GM19438 (cell line): ENCODE results near the gene KRT8.
"Not testable (repeated sequence)": the region's sequence is repeated elsewhere in the genome, so short reads cannot be mapped to it uniquely, and the experiment has no call there.

Experiments used
- ATAC-seq: cut with Tn5 transposase; IDR thresholded peaks from one replicate; pipeline ENCODE4 v1.9.1; 2021; ENCODE audit warnings: low read depth; ENCODE audit not compliant: unreplicated experiment

KRT8 gene

DNA sequence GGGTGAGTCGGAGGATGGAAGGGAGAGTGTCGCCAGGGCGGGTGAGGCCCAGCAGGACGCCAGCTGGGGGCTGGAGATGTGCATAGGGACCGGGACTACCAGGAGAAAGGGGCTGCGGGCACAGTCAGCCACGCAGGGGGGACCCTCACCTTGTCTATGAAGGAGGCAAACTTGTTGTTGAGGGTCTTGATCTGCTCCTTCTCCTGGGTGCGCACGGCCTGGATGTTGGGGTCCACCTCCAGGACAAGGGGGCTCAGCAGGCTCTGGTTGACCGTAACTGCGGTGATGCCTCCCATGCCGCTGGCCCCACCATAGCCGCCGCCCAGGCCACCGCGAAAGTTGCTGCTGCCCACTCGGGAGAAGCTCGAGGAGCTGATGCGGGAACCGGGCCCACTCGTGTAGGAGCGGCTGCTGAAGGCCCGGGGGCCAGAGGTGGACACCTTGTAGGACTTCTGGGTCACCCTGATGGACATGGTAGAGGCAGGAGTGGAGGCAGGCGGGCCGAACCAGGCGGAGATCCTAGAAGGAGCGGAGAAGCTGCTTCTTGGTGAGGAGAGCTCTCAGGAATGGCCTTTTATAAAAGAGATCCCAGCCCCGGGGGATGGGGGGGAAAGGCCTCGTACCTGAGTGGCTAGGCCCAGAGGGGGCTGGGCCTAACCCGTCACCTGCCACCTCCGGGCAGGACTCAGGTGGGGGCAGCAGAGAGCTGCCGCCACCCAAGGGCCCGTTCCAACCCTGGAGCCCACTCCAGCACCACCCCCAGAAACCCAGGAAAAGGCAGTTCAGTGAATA is at the start of gene KRT8:
TSS of gene KRT8 (minus strand) at position 568 of the 792 bp plus-strand sequence. CDS start at position 473, 95 bp downstream.
- ATAC-seq, result not testable (repeated sequence)

DNA sequence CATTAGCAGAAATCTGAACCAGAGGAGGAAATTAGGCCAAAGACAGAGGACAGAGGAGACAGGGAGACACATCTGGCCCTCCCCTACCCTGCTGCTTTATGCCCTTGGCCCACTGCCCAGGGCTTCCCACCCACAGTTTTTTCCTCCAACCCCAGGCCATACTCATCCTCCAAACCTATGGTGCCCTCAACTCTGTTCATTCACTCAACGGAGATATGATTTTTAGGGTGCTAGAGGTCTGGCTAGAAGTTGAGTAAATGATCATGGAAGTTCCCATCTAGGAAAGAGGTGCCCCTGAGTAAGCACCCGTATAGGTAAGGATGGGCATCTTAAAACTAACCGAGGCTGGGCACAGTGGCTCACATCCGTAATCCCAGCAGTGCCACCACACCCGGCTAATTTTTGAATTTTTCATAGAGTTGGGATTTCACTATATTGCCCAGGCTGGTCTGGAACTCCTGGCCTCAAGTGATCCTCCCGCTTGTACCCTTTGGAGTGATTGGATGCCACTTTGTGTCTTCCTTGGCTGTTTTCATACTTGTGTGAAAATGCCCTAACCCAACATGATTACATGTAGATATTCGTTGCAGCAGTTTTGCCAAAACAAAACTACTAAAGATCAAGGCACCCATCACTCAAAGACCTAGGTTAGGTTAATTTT is 48.4 kb upstream of the KRT8 start:
- ATAC-seq, result no peak

GRCh38 chr12:52952076-52952801 is 47.4 kb upstream of the KRT8 start:
- ATAC-seq, result no peak

GRCh38 chr12:52951640-52952039 is 46.8 kb upstream of the KRT8 start:
- ATAC-seq, result no peak

DNA sequence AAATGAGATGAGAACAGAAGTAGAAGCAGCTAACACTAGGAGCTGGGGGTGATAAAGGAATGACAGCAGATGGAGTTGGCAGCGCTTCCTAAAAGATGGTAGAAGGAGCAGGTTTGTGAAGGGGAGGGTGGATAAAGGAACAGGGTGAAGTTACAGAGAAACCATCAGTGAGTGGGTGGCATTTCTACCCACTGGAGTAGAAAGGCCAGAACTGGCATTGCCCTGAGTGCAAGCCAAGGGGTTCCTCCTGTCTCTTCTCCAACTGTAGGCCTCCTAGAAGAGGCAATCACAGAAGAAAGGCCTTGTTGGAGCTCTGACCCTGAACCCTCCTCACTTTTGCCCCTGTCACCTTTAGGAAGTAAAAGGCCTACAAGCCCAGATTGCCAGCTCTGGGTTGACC is 46.2 kb upstream of the KRT8 start:
- no peak for ATAC-seq

- no peak for ATAC-seq
Observed at GRCh38 chr12:52950553-52950952, 45.7 kb upstream of the KRT8 start.

- ATAC-seq, result no peak
Observed at GRCh38 chr12:52949413-52950331, 44.8 kb upstream of the KRT8 start.

DNA sequence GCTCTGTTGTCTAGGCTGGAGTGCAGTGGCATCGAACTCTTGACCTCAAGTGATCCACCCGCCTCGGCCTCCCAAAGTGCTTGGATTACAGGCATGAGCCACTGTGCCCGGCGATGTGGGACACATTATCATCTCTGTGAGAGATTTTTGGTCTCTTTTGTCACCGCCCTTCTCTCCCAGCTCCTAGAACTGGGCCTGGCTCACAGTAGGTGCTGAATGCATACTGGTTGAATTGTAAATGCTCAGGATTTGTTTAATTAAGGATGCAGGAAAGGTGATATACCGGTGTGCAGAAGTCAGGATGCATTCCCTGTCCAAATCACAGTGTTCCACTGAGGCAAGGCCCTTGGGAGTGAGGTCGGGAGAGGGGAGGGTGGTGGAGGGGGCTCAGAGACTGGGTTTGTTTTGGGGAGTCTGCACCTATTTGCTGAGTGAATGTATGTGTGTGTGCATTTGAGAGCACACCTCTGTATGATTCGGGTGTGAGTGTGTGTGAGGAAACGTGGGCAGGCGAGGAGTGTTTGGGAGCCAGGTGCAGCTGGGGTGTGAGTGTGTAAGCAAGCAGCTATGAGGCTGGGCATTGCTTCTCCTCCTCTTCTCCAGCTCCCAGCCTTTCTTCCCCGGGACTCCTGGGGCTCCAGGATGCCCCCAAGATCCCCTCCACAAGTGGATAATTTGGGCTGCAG is 43.0 kb upstream of the KRT8 start:
- no peak for ATAC-seq

- no peak for ATAC-seq
Observed at GRCh38 chr12:52946797-52947547, 42.1 kb upstream of the KRT8 start.

GRCh38 chr12:52946334-52946733 is 41.5 kb upstream of the KRT8 start:
- ATAC-seq, result no peak

DNA sequence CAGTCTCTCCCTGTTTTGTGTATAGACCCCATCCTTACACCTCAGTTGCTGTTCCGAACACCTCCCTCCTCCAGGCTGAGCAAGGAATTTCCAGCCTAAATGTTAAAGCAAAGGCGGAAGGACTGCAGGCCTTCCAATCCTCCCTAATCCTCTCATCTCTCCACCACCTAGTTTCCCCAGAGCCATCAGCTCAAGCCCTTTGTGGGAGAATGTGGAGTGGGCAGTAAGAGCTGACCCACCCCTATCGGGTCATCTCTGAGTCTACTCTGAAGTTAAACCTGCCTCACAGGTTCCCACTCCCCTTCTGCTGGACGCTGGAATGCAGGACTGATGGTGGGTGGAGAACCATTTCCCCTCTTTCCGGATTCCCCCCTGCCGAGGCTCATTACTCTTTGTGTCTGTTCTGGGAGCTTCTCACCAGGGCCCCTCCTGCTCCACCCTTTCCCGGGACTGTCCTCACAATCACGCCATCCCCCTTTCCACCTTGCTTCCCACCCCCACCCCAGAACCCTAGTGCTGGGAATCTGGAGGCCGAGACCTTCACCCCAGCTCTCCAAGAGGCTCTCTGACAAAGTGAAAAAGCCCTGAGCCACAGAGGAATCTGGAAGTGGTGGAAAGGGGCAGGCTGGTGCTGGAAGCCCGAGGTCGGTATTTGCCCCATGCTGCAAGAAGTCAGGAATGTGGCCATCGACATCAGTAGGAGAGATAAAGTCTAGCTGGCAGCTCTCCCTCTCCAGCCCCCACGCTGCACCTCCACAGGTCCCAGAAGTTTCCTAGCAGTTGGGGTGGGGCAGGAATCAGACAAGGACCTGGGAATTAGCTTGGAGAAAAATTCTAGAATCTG is 40.7 kb upstream of the KRT8 start:
- ATAC-seq, result no peak

DNA sequence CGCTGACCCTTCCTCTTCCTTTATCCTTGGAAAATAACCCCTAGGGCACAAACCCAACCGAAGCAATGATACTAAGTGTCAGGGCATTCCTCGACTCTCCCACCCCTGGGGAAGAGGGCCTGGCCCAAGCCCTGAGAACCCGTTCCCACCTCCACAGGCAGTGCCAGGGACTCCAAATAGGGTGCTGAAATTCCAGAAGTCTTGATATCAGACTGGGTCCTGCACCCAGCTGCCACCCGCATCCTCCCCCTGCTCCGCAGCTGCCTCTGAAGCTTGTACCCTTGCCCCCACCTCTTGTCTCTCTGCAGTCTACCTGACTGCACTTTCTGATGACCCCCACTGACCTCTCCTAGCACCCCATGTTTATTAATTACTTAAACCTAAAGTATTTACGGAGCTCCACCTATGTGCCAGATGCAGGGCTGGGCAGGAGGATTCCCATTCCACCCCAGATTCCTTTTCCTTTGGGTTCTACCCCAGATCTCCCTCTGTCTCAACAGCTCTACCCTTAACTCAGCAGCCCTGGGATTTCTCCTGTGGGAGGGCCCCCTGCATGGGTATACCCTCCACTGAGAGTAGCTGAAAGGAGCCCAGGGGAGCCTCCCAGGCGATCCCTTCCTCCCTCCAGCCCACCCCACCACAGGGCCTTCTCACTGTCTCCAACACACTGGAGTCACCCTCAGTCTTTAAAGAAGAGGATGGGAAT is 40.0 kb upstream of the KRT8 start:
- no peak for ATAC-seq

DNA sequence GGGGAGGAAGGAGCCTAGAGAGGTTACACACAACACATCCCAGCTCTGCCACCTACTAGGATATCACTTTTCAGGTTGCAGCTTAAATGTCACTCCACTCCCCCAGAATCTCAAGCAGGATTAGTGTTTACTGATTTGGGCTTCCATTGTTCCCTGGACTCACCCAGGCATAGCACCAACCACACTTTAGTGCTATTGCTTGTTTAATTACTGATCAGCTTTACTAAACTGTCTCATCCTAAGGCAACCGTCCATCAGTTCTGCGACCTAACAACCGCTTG is 38.0 kb upstream of the KRT8 start:
- ATAC-seq, result no peak

GRCh38 chr12:52942066-52942900 is 37.4 kb upstream of the KRT8 start:
- no peak for ATAC-seq

GRCh38 chr12:52929538-52929937 is 24.7 kb upstream of the KRT8 start:
- ATAC-seq, result no peak

DNA sequence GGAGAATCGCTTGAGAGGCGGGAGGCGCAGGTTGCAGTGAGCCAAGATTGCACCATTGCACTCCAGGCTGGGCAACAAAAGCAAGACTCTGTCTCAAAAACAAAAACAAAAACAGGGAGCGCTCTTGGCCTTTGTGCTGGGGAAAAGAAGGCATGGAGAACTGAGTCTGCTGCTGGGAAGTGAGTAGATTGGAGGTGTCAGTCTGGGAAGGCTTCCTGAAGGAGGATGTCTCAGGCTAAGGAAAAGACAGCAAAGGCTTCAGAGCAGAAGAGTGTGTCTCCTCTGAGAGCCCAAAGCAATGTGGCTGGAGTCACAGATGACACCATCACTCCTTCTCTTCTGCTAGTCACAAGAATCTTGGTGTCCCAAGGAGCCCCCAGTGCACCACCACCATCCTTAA is 23.1 kb upstream of the KRT8 start:
- no peak for ATAC-seq

DNA sequence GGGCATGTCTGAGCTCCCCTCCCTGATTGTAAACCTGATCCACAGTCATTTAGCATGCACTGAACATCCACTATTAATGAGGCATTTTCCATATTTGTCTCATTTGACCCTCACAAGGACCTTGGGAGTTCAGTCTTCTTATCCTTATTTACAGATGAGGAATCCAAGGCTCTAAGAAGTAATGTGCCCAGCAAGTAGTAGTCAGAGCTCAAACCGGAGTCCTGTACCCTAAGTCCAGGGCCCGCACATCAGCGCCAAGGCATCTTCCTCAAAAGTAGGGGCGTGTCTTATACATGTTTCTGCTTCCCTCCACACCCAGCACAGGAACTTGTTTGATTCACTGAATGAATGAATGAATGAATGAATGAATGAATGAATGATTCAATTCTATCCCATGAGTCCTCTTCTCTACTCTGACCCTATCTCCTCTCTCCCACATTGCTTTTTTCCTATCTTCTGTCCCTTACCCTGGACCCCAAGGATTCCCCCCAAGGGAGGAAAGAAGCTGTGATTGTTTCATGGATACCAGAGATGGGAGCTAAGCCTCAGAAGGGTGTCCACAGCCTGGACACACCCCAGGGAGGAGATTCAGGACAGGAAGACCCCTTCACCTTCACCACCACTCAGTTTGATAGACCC is 21.8 kb upstream of the KRT8 start:
- no peak for ATAC-seq
